K562 (cell line): ENCODE measurements around the gene SPEG. TPM values are rescaled to one million over a fixed set of nuclear protein-coding genes. Genes with fewer than 3 reads are reported as not detected.

Experiments
- ATAC-seq: fragments of 200-7000 bp; cut with Tn5 transposase; 3 replicates; pipeline ENCODE4 v1.9.1; 2020; ENCODE audit warnings: moderate library complexity
- BruUV-seq: library from RNA; stranded (reverse); fragments of 400-500 nt; replicated peaks from 2 replicates; lab custom pipeline; 2021; lab: Mats Ljungman, UMichigan
- CTCF ChIA-PET: fragments of 300-600 bp; formaldehyde crosslinking; extraction: SDS; loops from one replicate; lab custom pipeline; 2021; ENCODE audit warnings: low intra/inter-chr PET ratio; lab: Yijun Ruan, JAX
- POLR2A ChIA-PET: fragments of 300-600, 350-650 bp; sonication (Branson Sonifier 250); formaldehyde crosslinking; extraction: SDS; loops from one replicate; lab custom pipeline; 2021; ENCODE audit warnings: antibody characterized with exemption, inconsistent platforms; lab: Yijun Ruan, JAX
- DNase-seq, 4 experiments: peaks; one replicate each; pipeline versions ENCODE4 v3.0.0 to v3.0.0-alpha.2; 2011 to 2018; ENCODE audit warnings: low spot score in 3 of 4, mixed read lengths in 3 of 4; ENCODE audit errors: extremely low read depth in 1 of 4
- FAIRE-seq: peaks from 2 replicates; lab custom pipeline; 2011; peaks lifted over from hg19 to GRCh38; lab: Jason Lieb, UNC
- H2AFZ ChIP-seq: 2 replicates; pipeline ENCODE4 v1.6.0; 2011; ENCODE audit warnings: low read depth, low read length, control low read depth, inconsistent platforms
- H3K27ac ChIP-seq: fragments of 200-600 bp; 3 replicates; pipeline ENCODE4 v1.8.0; 2011; ENCODE audit warnings: low read depth, mild to moderate bottlenecking, control low read depth, inconsistent platforms, low read length, moderate library complexity, mixed read lengths; ENCODE audit errors: extremely low read depth
- H3K27me3 ChIP-seq, 2 experiments: fragments of 300-600 bp in 1 of 2; 2 replicates in 1 of 2; 3 replicates in 1 of 2; pipeline versions ENCODE4 v1.6.0 to v1.8.0; 2011; ENCODE audit warnings: inconsistent platforms in 2 of 2, low read length in 2 of 2, mild to moderate bottlenecking in 1 of 2, mixed read lengths in 1 of 2, moderate library complexity in 1 of 2; ENCODE audit not compliant: control insufficient read depth in 2 of 2, insufficient read depth in 2 of 2
- H3K36me3 ChIP-seq: fragments of 300-600 bp; 3 replicates; pipeline ENCODE4 v1.8.0; 2011; ENCODE audit warnings: mild to moderate bottlenecking, low read length, inconsistent platforms; ENCODE audit not compliant: control insufficient read depth, insufficient read depth
- H3K4me1 ChIP-seq, 2 experiments: fragments of 200-600 bp in 1 of 2; replicated peaks in 1 of 2; 2 replicates in 1 of 2; 3 replicates in 1 of 2; pipeline versions ENCODE4 v1.5.1 to v1.8.0; 2011; ENCODE audit warnings: inconsistent platforms in 2 of 2, low read length in 2 of 2, mild to moderate bottlenecking in 1 of 2, mixed read lengths in 1 of 2, moderate library complexity in 1 of 2; ENCODE audit not compliant: control insufficient read depth in 2 of 2, insufficient read depth in 2 of 2
- H3K4me2 ChIP-seq: 2 replicates; pipeline ENCODE4 v1.6.1; 2011; ENCODE audit warnings: low read length, control low read depth, inconsistent platforms, mixed read lengths; ENCODE audit not compliant: insufficient read depth
- H3K4me3 ChIP-seq: fragments of 200-600 bp; sonication (generic), shearing (Covaris generic); 2 replicates; pipeline ENCODE4 v1.5.1; 2016; ENCODE audit warnings: control low read depth, inconsistent platforms
- H3K79me2 ChIP-seq: fragments of 200-600 bp; 3 replicates; pipeline ENCODE4 v1.8.0; 2011; ENCODE audit warnings: low read length, inconsistent platforms; ENCODE audit not compliant: control insufficient read depth, insufficient read depth
- H3K9ac ChIP-seq, 2 experiments: 2 replicates each; pipeline versions ENCODE4 v1.6.0 to v1.6.1; 2011; ENCODE audit warnings: low read depth in 2 of 2, low read length in 2 of 2, control low read depth in 1 of 2, inconsistent platforms in 1 of 2, mild to moderate bottlenecking in 1 of 2, mixed read lengths in 1 of 2; ENCODE audit not compliant: insufficient read depth in 1 of 2
- H3K9me1 ChIP-seq: one replicate; pipeline ENCODE4 v1.6.0; 2011; ENCODE audit warnings: inconsistent platforms, mild to moderate bottlenecking, low read length, moderate library complexity; ENCODE audit not compliant: control insufficient read depth, insufficient read depth
- H3K9me3 ChIP-seq: replicated peaks from 2 replicates; pipeline ENCODE4 v1.5.1; 2011; ENCODE audit warnings: low read depth, low read length, inconsistent platforms; ENCODE audit not compliant: control insufficient read depth, insufficient read depth
- H4K20me1 ChIP-seq: replicated peaks from 2 replicates; pipeline ENCODE4 v1.6.1; 2011; ENCODE audit warnings: low read length, inconsistent platforms, mixed read lengths; ENCODE audit not compliant: control insufficient read depth, insufficient read depth
- BRD9 ChIP-seq: fragments of 450-650 bp; IDR thresholded peaks from 2 replicates; pipeline ENCODE4 v1.6.1; 2018; ENCODE audit warnings: low read depth; ENCODE audit not compliant: partially characterized antibody
- RAD21 ChIP-seq, 2 experiments: fragments of 250-450 bp in 1 of 2; fragments of 450-650 bp in 1 of 2; sonication (Bioruptor Pico) in 1 of 2; formaldehyde crosslinking in 1 of 2; IDR thresholded peaks in 1 of 2; conservative IDR thresholded peaks in 1 of 2; 2 replicates each; pipeline versions ENCODE4 v1.4.0 to v1.8.0; 2020 to 2022; ENCODE audit warnings: mild to moderate bottlenecking in 2 of 2, moderate library complexity in 1 of 2
- WGBS: fragments of 100-300 bp; shearing (Covaris generic); methylation state at CpG from one replicate; pipeline ENCODE4 v1.1.6; 2016; ENCODE audit warnings: low coverage, mixed read lengths; ENCODE audit not compliant: insufficient coverage; ENCODE audit errors: missing lambda C conversion rate; 5-methylcytosine and 5-hydroxymethylcytosine counted together
- in situ Hi-C: fragments of 300-500 bp; cut with MboI; formaldehyde crosslinking; loops from 4 replicates; pipeline ENCODE4 v1.15.0; 2018; ENCODE audit warnings: inconsistent platforms, mixed read lengths
- intact Hi-C: fragments of 100-400 bp; cut with micrococcal nuclease; formaldehyde crosslinking; loops from 2 replicates; pipeline ENCODE4 v1.14.2; 2022
- polyA plus RNA-seq, 8 experiments: library from polyadenylated mRNA; depleted of rRNA in 4 of 8; stranded (reverse) in 5 of 8; unstranded in 3 of 8; fragments of >200 nt; fragmentation: Nextera tagmentation in 2 of 8; fragmentation: Illumina TruSeq in 1 of 8; extraction: Ambion mirVana in 2 of 8; extraction: Trizol in 1 of 8; gene quantifications; 2 replicates each; pipeline versions ENCODE4 v1.2.1 to v1.2.3, GENCODE V29; 2011 to 2014; ENCODE audit warnings: inconsistent platforms in 1 of 8, missing spikeins in 1 of 8
- total RNA-seq, 7 experiments: library from RNA; depleted of rRNA in 6 of 7; stranded (reverse); fragments of >200 nt in 6 of 7; fragmentation: Illumina TruSeq in 2 of 7; extraction: Trizol in 2 of 7; gene quantifications; 2 replicates each; pipeline versions ENCODE4 v1.2.1 to v1.2.3, GENCODE V29; 2011 to 2021; ENCODE audit warnings: low replicate concordance in 1 of 7
- TF ChIP-seq, protein P1 (sequence below): sonication (generic); formaldehyde crosslinking; IDR thresholded peaks from 2 replicates; pipeline ENCODE4 v1.8.0; 2022; ENCODE audit warnings: missing genetic modification reagents, mild to moderate bottlenecking, moderate library complexity, borderline replicate concordance
- TF ChIP-seq, protein P2 (sequence below): fragments of 250-450 bp; sonication (Bioruptor Pico); IDR thresholded peaks from 2 replicates; pipeline ENCODE4 v1.8.0; 2021; ENCODE audit warnings: borderline replicate concordance, mild to moderate bottlenecking, moderate library complexity; ENCODE audit not compliant: poor library complexity, severe bottlenecking
- TF ChIP-seq, protein P3 (sequence below), 3 experiments: IDR thresholded peaks in 2 of 3; conservative IDR thresholded peaks in 1 of 3; 2 replicates each; pipeline ENCODE4 v1.5.1; 2011 to 2012; ENCODE audit warnings: low read length in 3 of 3, mild to moderate bottlenecking in 3 of 3, control low read depth in 2 of 3, improper control_type of control experiment in 1 of 3, inconsistent platforms in 1 of 3, low read depth in 1 of 3, mixed read lengths in 1 of 3, moderate library complexity in 1 of 3; ENCODE audit not compliant: insufficient read depth in 2 of 3

The SPEG gene
- total and polyA plus RNA-seq, 9 of the 15 experiments (the other 6 are each of a cell fraction or from before 2014, with no cell fraction given), result 0.49 to 8.7 (median 3.0) TPM

DNA sequence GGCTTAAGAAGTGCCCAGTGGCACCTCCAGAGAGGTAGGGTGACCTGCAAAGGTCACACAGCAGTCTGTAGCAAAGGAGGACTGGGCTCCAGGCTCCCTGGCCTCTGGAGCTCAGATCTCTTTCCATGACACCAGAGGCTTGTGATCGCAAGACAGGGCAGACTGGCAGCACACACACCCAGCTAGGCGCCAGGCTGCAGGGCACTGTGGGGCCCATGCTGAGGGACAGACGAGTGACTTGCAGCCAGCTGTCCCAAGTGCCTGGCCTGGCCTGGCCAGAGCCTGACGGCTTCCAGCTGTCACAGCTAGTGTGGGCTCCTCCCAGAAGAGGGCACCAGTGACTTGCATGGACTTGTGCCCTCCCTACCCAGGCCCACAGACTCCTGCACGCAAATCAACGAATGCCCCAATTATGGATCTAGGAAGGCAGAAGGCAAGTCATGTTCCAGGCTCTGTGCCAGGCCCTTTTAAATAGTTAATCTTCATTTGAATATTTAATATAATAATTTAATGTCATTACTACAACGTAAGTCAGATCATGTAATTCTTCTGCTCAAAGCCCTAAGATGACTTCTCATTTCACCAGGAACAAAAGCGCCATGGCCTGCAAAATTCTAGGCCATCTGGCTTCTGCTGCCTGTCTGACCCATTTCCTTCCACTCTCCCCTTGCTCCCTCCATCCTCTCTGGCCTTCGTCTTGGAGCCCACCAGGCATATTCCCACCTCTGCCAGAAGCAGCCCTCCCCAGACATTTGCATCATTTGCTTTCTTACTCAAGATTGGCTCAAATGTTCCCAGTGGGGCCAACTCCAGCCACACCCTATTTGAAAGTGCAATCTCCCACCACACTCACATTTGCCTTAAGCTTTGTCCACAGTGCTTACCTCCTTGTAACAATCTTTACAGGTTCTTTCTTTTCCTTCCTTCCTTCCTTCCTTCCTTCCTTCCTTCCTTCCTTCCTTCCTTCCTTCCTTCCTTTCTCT is 3.7 kb upstream of the SPEG start:
- no peaks in the 10 kb centered on the region for H3K9me3 ChIP-seq
- DNase-seq (no peak), ATAC-seq (peak; percentile 58; the same call in 2 of the 3 replicates), FAIRE-seq (no peak)
- intact Hi-C loops, result no loop called here
- no peaks in the 10 kb centered on the region for H3K79me2 ChIP-seq
- H3K9ac ChIP-seq, result peak overlapping the region in 1 of 2 experiments; percentile 84; a peak in 2 of 4 replicates
- H3K27me3 ChIP-seq, result no peaks in the 10 kb centered on the region
- no TSS peak for BruUV-seq
- no peak overlapping the region for H3K4me3 ChIP-seq
- H3K27ac ChIP-seq, result no peak overlapping the region
- 0 out of 2 replicates have a peak overlapping the region, but pooled peaks have one; percentile 4 for H2AFZ ChIP-seq
- ChIA-PET POLR2A (interaction anchor here (0.6 to 0.7 kb wide), 2 partner anchors 10 to 429 kb away, joined by 3 read pairs; no protein-coding TSS in a partner anchor), CTCF (interaction anchor here (0.6 kb wide), 1 partner anchor 293 kb away, joined by 3 read pairs; no protein-coding TSS in a partner anchor)
- no peaks in the 10 kb centered on the region for H3K36me3 ChIP-seq
- WGBS, result 54% methylated on average over 9 of the region's 9 CpGs
- H3K4me1 ChIP-seq, result peaks cover 15 to 24% of the 10 kb centered on the region in 2 experiments; a peak in 4 of 5 replicates
- H3K4me2 ChIP-seq, result no peak overlapping the region
- H3K9me1 ChIP-seq, result peaks cover 2% of the 10 kb centered on the region
- TF ChIP-seq, protein P1, sequence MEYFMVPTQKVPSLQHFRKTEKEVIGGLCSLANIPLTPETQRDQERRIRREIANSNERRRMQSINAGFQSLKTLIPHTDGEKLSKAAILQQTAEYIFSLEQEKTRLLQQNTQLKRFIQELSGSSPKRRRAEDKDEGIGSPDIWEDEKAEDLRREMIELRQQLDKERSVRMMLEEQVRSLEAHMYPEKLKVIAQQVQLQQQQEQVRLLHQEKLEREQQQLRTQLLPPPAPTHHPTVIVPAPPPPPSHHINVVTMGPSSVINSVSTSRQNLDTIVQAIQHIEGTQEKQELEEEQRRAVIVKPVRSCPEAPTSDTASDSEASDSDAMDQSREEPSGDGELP (CRISPR knock-in tag), result peak; percentile 48; the same call in 1 of the 2 replicates
- TF ChIP-seq RAD21 (CRISPR knock-in tag; conservative IDR thresholded peaks at IDR 0.05 in 1 of 2, IDR thresholded peaks at IDR 0.05 in 1 of 2) (peak in 1 of 2 experiments; percentile 40; a peak in 2 of 4 replicates), BRD9 (no peak)
- TF ChIP-seq, protein P2, sequence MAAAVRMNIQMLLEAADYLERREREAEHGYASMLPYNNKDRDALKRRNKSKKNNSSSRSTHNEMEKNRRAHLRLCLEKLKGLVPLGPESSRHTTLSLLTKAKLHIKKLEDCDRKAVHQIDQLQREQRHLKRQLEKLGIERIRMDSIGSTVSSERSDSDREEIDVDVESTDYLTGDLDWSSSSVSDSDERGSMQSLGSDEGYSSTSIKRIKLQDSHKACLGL (CRISPR knock-in tag), result no peak
- TF ChIP-seq, protein P3, sequence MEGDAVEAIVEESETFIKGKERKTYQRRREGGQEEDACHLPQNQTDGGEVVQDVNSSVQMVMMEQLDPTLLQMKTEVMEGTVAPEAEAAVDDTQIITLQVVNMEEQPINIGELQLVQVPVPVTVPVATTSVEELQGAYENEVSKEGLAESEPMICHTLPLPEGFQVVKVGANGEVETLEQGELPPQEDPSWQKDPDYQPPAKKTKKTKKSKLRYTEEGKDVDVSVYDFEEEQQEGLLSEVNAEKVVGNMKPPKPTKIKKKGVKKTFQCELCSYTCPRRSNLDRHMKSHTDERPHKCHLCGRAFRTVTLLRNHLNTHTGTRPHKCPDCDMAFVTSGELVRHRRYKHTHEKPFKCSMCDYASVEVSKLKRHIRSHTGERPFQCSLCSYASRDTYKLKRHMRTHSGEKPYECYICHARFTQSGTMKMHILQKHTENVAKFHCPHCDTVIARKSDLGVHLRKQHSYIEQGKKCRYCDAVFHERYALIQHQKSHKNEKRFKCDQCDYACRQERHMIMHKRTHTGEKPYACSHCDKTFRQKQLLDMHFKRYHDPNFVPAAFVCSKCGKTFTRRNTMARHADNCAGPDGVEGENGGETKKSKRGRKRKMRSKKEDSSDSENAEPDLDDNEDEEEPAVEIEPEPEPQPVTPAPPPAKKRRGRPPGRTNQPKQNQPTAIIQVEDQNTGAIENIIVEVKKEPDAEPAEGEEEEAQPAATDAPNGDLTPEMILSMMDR (IDR thresholded peaks at IDR 0.05 in 2 of 3, conservative IDR thresholded peaks at IDR 0.05 in 1 of 3; ENCODE audit: insufficient read depth in 2 of 3, low read depth in 1 of 3, low read length in 3 of 3), result peak in 2 of 3 experiments; percentile 41 to 43; a peak in 3 of 6 replicates
- in situ Hi-C loops, result no loop called here
- H4K20me1 ChIP-seq, result no peaks in the 10 kb centered on the region
